ENCODE measurements around the gene PRSS16. TPM values are rescaled to one million over a fixed set of nuclear protein-coding genes. Genes with fewer than 3 reads are reported as not detected.

PRSS16 gene
- total and polyA plus RNA-seq, 2 donors (not counting 3 experiments of a cell fraction or from before 2014, with no cell fraction given): not detected

- Histone ChIP-seq H3K4me3 (replicated peaks in 1 of 3; ENCODE audit: insufficient read depth in 1 of 3, low read depth in 1 of 3, low read length in 3 of 3) (no peak overlapping the region), H3K4me2 (ENCODE audit: insufficient read depth, low read length) (peak overlapping the region; percentile 54), H2AFZ (ENCODE audit: low read depth, low read length) (no peak overlapping the region), H3K9ac (replicated peaks; ENCODE audit: extremely low read depth, insufficient read depth, low read length) (no peak overlapping the region), H3K9me1 (replicated peaks; ENCODE audit: control insufficient read depth, extremely low read depth, insufficient read depth, low read length) (no peaks in the 10 kb centered on the region), H3K27ac (ENCODE audit: insufficient read depth, low read depth, low read length) (no peak overlapping the region), H3K79me2 (ENCODE audit: control insufficient read depth, insufficient read depth, low read length) (no peaks in the 10 kb centered on the region), H4K20me1 (replicated peaks; ENCODE audit: control insufficient read depth, extremely low read depth, insufficient read depth, low read length) (no peaks in the 10 kb centered on the region), H3K9me3 (replicated peaks; ENCODE audit: control insufficient read depth, insufficient read depth, low read length) (no peaks in the 10 kb centered on the region), H3K27me3 (ENCODE audit: control insufficient read depth in 2 of 2, insufficient read depth in 2 of 2, low read length in 2 of 2) (peaks cover 0 to 3% of the 10 kb centered on the region in 2 experiments), H3K36me3 (ENCODE audit: control insufficient read depth in 2 of 2, extremely low read depth in 1 of 2, insufficient read depth in 2 of 2, low read length in 2 of 2) (no peaks in the 10 kb centered on the region), H3K4me1 (ENCODE audit: control insufficient read depth, extremely low read depth, insufficient read depth, low read length) (peaks cover 12% of the 10 kb centered on the region)
- POLR2A ChIA-PET: no interaction called here
- intact Hi-C loops (cut with micrococcal nuclease): no loop called here
- DNase-seq (ENCODE audit: low read depth, low spot score) (no peak), FAIRE-seq (no peak)
- CTCF ChIA-PET: interaction anchor here (1.8 kb wide), 1 partner anchor 537 kb away, joined by 6 read pairs; no protein-coding TSS in a partner anchor
- TF ChIP-seq POLR2A (IDR thresholded peaks at IDR 0.05; ENCODE audit: low read depth, low read length) (no peak), MYC (IDR thresholded peaks at IDR 0.05; ENCODE audit: low read depth, low read length) (no peak), JUN (IDR thresholded peaks at IDR 0.05; ENCODE audit: borderline replicate concordance, insufficient read depth, insufficient read length, low read depth) (no peak), GATA2 (IDR thresholded peaks at IDR 0.05; ENCODE audit: insufficient read depth, insufficient read length, low read depth, low read length) (no peak), POLR2AphosphoS5 (IDR thresholded peaks at IDR 0.05; ENCODE audit: insufficient read depth, low read depth, low read length) (no peak)
- BruUV-seq (replicated peaks): no TSS peak
- dilution Hi-C loops (cut with MboI; ENCODE audit: extremely low pct_ligation_motif_present, low sequenced_read_pairs): no loop called here
Observed at GRCh38 chr6:27234576-27234975, 12.9 kb upstream of the PRSS16 start.

- BruUV-seq (replicated peaks): no TSS peak
- no peaks in the 10 kb centered on the region for H3K36me3 ChIP-seq (ENCODE audit: control insufficient read depth in 2 of 2, extremely low read depth in 1 of 2, insufficient read depth in 2 of 2, low read length in 2 of 2)
- intact Hi-C loops (cut with micrococcal nuclease): loop anchor here (1.0 to 5.0 kb wide), 3 partner anchors 43 to 310 kb away; no protein-coding TSS in a partner anchor
- H3K79me2 ChIP-seq (ENCODE audit: control insufficient read depth, insufficient read depth, low read length): no peaks in the 10 kb centered on the region
- FAIRE-seq (peak; percentile 84), DNase-seq (ENCODE audit: low read depth, low spot score) (peak; percentile 30)
- no peaks in the 10 kb centered on the region for H3K9me1 ChIP-seq (replicated peaks; ENCODE audit: control insufficient read depth, extremely low read depth, insufficient read depth, low read length)
- dilution Hi-C loops (cut with MboI; ENCODE audit: extremely low pct_ligation_motif_present, low sequenced_read_pairs): no loop called here
- H3K4me3 ChIP-seq (replicated peaks in 1 of 3; ENCODE audit: insufficient read depth in 1 of 3, low read depth in 1 of 3, low read length in 3 of 3): peak overlapping the region in 2 of 3 experiments; percentile 61 to 65
- peaks cover 0 to 3% of the 10 kb centered on the region in 2 experiments for H3K27me3 ChIP-seq (ENCODE audit: control insufficient read depth in 2 of 2, insufficient read depth in 2 of 2, low read length in 2 of 2)
- H3K4me1 ChIP-seq (ENCODE audit: control insufficient read depth, extremely low read depth, insufficient read depth, low read length): peaks cover 12% of the 10 kb centered on the region
- H3K27ac ChIP-seq (ENCODE audit: insufficient read depth, low read depth, low read length): no peak overlapping the region
- TF ChIP-seq POLR2A (IDR thresholded peaks at IDR 0.05; ENCODE audit: low read depth, low read length) (no peak), GATA2 (IDR thresholded peaks at IDR 0.05; ENCODE audit: insufficient read depth, insufficient read length, low read depth, low read length) (no peak), CTCF (IDR thresholded peaks at IDR 0.05; ENCODE audit: extremely low read depth in 1 of 2, insufficient read depth in 1 of 2, low read depth in 1 of 2, low read length in 2 of 2) (no peak), MYC (IDR thresholded peaks at IDR 0.05; ENCODE audit: low read depth, low read length) (no peak), FOS (IDR thresholded peaks at IDR 0.05; ENCODE audit: borderline replicate concordance, insufficient read depth, low read length) (no peak), MAX (IDR thresholded peaks at IDR 0.05; ENCODE audit: insufficient read depth, insufficient read length) (no peak), EZH2 (IDR thresholded peaks at IDR 0.05; ENCODE audit: borderline replicate concordance, low read depth, low read length, severe bottlenecking) (no peak), POLR2AphosphoS5 (IDR thresholded peaks at IDR 0.05; ENCODE audit: insufficient read depth, low read depth, low read length) (no peak), JUN (IDR thresholded peaks at IDR 0.05; ENCODE audit: borderline replicate concordance, insufficient read depth, insufficient read length, low read depth) (no peak)
- ChIA-PET POLR2A (no interaction called here), CTCF (interaction anchor here (1.1 to 1.7 kb wide), 2 partner anchors 17 to 515 kb away, joined by 3 to 10 read pairs; no protein-coding TSS in a partner anchor)
- H3K9me3 ChIP-seq (replicated peaks; ENCODE audit: control insufficient read depth, insufficient read depth, low read length): no peaks in the 10 kb centered on the region
- no peak overlapping the region for H3K9ac ChIP-seq (replicated peaks; ENCODE audit: extremely low read depth, insufficient read depth, low read length)
- peak overlapping the region; percentile 93 for H3K4me2 ChIP-seq (ENCODE audit: insufficient read depth, low read length)
- peak overlapping the region; percentile 49 for H2AFZ ChIP-seq (ENCODE audit: low read depth, low read length)
- H4K20me1 ChIP-seq (replicated peaks; ENCODE audit: control insufficient read depth, extremely low read depth, insufficient read depth, low read length): no peaks in the 10 kb centered on the region
Observed at GRCh38 chr6:27237089-27237803, 10.3 kb upstream of the PRSS16 start.

All from endothelial cell of umbilical vein (primary cell).